Fibroblast of skin of right quadriceps (primary cell): ENCODE measurements around the gene ZMIZ1.

Experiments used
- DNase-seq: peaks from one replicate; pipeline ENCODE4 v3.0.0-alpha.2; 2013

The ZMIZ1 gene

DNA sequence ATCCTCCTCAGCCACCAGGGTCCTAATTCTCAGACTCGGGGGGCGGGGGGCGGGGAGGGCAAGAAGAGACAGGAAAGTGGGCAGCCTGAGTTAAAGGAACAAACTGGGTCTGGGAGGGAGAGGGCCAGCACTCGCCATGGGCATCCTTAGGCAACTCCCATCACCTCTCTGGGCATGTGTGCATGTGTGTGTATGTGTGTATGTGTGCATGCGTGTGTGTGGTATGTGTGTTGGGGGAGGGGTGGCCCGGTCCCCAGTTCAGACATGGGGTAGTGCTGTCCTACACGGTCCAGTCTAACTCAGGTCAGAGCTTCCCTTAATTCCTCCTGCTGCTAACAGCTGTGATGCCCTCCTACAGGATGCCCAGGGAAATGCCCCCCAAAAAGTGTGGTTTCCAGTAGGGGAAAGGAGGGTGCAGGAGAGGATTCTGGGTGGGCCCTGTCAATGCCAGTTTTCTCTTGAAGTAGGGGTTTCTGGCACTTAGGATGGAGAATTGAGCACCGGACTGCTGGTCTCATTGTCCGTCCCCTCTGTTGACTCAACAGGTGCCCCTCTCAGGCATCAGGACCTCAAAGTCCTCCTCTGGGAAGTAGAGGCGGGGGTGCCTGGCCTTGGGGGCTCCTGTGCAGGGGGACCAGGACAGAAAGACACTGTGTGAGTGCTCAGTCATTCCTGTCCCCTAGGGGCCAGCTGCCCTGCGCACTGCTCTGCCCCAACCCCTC, 15.1 kb upstream of the ZMIZ1 start:
- no peak for DNase-seq

DNA sequence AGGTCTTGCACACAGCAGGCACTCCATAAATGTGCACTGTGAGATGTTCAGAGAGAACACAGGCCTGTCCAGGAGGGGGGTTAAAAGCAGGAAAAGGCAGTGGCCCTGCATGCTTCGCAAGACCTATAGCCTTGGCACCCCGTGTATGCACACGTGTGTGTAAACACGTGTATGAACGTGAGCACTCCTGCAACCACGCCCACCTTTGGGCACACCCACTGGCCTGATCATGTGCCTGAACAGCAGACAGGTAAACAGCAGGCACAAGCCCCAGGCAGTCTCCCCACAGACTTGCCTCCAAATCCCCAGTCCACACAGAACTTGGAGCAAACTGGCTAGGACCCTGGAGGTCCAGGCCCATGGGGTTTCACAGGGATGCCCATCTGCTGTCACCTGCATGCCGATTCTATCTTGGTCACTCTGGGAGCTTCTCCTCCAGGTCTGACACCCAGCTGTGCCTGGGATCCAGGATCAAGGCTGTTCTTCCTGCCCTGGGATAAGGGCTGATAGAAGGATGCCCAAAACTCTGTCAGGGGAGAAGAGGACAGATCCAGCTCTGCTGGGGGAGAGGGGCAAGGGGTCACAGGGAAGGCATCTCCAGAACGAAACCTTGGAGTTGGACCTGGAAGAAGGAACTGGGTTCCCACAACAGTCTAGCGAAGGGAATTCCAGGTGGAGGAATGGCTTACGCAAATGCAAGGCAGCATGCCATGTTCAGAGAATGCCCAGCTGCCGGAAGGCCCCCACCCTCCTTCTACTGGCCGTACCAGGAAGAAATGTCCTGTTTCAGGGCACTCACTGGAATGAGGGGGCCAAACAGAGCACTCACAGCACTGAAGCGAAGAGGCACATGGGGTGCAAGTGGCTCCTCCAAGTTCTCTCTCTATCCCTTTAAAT, 14.3 kb upstream of the ZMIZ1 start:
- DNase-seq = no peak

DNA sequence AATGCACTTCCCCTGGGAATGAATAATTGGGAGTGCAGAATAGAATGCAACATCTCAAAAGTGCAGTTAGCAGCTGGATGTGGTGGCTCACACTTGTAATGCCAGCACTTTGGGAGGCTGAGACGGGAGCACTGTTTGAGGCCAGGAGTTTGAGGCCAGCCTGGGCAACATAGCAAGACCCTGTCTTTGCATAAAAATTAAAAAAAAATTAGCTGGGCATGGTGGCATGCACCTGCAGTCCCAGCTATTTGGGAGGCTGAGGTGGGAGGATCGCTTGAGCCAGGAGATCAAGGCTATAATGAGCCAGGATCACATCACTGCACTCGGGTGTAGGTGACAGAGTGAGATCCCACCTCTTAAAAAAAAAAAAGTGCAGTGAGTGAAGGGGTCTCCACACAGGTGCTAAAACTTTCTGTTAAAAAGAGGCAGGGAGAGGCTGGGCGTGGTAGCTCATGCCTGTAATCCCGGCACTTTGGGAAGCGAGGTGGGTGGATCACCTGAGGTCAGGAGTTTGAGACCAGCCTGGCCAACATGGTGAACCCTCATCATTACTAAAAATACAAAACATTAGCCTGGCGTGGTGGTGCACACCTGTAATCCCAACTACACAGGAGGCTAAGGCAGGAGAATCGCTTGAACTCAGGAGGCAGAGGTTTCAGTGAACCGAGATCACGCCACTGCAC, 13.5 kb upstream of the ZMIZ1 start:
- DNase-seq = no peak

DNA sequence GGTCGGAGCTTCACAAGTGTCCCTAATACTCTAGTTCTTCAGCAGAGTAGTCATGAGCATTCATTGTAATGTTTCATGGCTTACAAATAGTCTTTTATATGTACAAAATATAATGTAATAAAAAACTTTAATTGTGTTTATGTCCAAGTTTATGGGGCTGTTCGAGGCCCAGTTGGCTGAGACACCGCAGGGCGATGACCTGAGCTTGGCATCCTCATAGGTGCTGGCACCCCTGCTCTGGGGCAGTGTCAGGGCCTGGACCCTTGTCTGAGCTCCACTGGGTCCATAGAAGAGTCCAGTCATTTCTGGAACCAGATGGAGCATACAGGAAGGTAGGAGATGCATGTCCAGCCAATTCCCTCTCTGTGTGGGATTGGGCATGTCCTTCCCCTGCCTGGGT, 12.9 kb upstream of the ZMIZ1 start:
- DNase-seq = no peak

DNA sequence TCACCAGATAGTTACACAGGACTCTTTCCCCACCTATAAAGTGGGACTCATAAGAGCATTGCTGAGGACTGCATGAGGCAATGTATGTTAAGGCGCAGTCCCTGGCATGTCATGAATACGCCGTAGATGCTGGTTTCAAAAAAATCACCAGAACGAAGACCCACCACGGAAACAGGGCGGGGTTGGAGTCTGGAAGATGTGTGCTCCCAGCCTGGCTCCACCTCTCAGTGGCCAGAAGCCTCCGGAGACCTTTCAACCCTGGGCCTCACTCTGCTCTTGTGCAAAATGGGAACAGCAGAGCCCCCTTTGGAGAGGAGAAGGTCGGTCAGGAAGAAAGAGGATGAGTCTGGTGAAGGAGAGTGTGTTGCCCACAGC, 12.4 kb upstream of the ZMIZ1 start:
- DNase-seq = no peak

DNA sequence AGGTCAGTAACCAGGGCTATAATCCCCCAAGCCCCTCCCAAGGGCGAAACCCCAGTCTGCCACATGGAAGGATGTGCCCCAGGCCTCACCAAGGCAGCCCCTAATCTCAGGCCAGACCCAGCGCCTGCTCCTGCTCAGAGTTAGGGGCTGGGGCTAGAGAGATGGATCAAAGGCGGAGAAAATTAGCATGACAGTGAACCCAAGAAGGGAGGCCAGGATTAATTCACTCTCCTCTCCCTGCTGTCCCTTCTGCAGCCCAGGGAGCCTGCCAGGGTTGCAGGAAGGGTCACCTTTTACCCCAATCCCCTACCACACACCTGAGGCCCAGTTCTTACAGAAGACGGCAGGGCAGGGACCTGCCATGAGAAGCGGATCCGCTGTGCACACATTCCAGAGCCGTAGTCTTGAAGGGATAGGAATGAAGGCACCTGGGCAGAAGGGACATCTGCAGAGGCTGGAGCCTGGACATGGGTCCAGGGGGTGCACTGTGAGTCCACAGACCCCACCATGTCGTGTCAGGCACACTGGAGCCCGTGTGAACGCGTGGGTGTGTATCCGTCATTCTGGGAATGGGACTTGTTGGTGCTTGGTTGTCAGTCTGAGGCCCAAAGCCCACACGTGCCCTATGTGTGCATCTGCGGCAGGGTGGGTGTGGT, 11.9 kb upstream of the ZMIZ1 start:
- no peak for DNase-seq

DNA sequence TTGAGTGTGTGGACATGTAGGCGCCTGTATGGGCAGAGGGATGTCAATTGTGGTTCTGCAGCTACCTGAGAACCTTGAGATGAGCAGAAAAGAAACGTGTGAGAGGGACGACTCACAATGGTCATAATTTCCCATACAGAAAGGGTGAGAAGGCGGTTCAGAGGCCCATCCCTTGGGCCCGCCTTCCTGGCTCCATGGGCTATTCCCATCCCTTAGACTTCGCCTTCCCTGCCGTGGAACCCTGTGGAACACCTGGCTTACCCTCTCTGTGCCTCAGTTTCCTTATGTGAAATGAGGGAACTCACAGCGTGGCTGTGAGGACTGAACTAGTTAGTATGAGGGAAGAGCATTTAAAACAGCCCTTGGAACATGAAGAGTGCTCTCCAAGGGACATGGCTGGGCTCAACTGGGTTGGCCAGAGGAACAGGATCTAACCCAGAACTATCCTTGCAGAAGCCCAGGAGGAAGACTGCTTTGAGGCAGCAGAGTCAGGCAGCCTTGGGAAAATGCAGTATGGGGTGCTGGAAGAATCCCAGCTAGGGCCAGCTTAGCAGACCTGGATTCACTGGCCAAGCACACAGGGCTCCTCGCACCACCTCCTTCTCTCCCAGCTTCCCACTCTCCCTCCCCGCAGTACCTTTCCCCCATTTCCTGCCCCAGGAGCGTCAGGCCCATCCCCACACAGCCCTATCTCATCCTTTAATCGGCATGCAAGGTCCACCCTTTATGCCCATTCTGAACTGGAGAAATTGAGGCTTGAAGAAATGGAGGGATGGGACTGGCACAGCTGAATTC, 11.1 kb upstream of the ZMIZ1 start:
- no peak for DNase-seq

DNA sequence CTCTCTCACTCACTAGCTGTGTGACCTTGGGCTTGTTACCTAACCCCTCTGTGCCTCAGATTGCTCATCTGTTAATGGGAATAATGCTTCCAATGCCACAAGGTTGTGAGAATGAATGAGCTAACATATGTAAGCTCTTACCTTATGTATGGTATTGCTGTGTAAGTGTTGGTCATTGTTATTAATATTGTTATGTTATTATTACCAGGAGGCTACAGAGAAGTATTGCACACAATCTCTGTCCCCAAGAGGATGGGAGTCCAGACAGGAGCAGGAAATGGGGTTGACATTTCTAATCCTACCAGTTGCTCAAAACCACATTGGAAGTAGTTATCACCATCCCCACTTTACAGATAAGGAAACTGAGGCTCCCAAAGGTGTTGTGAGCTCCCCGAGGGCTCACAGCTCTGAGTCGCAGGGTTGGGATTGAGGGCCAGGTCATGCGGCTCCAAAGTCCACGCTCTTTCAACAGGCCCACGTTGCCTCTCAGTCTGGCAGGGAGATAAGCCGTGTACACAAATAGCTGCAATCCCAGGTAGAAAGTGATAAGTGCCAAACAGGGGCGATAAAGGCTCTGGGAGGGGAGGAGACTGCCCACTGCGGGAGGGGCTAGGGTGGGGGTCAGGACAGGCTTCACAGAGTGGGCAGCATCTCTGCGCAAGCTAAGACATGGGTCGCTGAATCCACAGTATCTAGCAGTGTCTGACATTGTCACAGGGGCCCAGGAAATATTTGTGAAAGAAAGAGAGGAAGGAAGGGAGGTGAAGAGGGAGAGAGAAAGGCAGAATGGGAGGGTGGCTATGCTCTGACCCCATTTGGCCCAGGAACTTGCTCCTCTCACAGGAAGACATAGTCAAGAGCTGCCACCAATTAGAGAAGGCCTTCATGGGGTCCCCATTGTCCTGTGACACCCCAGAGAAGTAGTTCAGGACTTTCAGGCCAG, 9.6 kb upstream of the ZMIZ1 start:
- DNase-seq = no peak

DNA sequence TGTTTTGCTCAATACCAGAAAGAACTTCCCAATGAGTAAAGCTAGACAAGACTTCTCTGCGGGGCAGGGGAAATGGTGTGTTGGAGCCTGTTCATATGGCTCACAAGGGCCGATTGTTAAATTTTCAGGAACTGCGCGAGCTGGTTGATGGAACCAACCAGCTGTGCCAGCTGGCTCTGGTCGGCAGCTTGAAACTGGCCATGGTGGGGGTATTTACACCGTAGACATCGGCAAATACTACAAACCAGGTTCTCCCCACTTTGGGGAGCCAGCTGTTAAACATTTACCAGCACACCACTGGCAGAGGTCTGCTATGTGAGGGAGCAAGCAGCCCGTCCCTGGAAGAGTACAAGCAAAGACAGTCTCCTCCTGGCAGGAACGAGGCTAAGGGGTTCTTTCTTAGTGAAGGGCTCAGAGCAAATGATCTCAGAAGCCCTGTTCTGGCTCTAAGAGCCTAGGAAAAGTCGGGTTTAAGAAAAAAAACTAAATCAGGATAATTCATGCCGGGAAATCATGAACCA, 8.8 kb upstream of the ZMIZ1 start:
- DNase-seq = no peak

DNA sequence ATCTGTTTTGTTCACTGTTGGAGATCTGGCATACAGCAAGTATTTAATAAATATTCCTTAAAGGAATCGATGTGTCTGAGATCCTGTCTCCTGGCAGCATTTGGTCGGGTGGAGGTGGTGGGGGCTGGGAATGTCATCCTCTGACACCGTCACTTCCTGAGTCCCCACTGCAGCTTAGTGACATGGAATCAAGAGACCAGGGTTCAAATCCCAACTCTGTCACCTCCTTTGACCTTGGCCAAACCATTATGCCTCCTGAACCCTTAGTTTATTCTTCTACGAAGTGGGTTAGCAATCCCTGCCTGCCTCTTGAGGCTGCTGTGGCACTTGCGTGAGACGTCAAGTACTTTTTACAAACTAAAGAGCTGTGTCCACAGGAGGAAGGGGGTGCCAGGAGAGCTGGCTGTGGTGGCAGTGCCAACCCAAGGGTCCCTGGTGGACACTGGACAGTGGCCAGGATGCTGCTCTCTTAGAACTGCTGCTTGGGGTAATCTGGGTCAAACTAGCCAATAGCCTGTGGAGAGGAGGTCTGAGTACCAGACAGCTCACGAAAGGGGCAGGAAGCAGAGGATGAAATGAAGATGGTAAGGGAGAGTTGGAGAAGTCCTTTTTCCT, 8.0 kb upstream of the ZMIZ1 start:
- no peak for DNase-seq

DNA sequence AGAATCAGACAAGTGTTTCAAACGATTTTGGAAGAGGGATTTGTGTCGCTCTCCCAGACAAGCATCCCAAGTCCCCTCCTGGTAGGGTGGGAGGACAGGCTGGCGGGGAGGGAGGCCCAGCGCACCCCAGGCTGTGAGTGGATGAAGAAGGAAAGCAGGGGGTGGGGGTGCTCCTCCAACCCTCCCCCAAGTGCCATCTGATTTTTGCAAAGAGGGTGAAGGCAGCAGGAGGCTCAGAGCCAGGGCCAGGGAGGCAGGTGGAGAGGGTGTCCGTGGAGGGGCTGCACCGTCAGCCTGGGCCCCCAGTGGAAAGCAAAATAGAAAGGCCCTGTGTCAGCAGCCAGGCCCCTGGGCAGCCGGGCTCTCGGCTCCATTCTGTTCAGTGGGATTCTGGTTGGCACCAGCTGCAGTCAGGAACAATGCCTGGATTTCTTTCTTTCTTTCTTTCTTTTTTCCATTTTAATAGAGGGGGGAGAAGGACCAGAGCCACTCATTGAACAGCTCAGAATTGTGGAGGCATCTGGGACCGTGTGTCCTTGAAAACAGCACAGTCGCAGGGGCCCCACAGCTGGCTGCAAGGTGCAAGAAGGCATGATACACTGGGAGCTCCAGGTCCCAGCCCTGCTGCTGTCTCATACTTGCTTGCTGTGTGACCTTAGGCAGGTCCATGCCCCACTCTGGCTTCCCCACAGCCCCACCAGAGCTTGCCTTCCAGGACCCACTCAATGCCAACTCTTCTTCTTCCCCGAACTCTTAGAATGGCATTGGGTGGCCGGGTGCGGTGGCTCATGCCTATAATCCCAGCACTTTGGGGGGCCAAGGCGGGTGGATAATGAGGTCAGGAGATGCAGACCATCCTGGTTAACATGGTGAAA, 7.1 kb upstream of the ZMIZ1 start:
- no peak for DNase-seq

DNA sequence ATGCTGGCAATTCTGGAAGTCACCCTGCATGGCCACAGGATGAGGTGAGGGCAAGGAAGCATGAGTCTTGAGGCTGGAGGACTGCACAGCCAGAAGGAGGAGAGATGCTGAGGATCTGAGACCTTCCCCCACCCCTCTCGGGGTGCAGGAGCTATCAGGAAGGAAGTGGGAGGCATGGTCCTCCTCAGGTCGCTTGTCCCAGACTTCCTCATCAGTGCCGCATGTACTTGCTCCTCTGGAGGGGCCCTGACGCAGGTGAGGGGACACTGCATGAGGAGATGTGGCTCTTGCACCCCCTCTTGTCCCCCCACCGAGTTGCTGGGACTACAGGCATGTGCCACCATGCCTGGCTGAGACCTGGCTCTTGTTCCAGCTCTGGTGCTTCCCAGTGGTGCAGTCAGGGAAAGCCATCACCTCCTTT, 5.7 kb upstream of the ZMIZ1 start:
- no peak for DNase-seq

DNA sequence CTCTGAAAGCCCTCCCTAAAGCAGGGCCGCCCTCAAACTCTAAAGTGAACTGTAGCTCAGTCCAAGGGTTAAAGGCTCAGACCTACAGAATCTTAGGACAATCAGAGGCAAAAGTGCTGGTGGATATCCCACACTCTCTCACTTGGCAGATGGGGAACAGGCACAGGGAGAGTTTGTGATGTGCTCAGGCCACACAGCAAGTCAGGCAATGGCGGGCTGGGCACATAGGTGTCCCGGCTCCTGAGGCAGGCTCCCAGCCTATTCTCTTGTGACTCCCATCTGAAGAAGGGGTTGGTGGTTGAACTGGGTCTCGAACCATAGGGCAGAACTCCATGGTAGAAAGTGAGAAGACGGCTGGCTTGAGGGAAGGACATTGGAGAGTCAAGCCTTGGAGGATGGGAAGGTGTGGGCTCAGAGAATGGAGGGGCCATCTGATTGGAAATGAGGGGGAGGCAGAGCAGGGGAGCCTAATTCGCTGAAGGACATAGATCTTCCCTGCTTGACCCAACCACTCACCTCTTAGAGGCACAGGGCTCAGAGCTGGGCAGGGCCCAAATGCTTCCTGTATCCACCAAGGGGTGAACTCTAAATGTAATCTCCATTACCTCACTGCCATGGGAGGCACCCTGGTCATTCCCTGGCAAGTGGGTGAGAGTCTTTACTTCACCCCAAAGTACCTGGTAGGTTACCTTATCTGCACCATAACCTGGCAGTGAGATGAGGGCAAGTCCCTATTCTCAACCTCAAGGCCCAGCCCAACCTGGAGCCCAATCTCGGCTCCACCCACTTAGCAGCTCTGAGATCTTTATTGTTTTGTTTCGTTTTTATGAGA, 4.9 kb upstream of the ZMIZ1 start:
- DNase-seq = no peak

DNA sequence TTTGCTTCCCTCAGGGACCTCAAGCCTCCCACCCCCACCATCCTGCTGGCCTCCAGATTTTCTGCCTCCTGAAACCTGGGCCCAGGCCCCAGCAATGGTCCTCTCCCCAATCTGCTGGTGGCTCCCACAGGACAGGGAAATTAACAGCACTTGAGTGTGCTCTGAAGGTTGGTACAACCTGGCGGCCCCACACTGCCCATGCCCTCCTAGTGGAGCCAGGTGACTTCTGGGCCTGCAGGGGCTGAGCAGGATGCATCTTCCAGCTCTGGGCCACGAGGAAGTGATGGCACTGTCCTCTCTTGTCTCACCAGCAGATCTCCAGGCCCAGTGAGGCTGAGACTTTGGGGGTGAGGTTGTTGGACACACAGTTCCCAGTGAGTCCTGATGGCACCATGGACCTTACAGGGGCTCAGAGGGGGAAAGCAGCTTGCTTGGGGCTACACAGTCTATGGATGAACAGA, 3.6 kb upstream of the ZMIZ1 start:
- no peak for DNase-seq

DNA sequence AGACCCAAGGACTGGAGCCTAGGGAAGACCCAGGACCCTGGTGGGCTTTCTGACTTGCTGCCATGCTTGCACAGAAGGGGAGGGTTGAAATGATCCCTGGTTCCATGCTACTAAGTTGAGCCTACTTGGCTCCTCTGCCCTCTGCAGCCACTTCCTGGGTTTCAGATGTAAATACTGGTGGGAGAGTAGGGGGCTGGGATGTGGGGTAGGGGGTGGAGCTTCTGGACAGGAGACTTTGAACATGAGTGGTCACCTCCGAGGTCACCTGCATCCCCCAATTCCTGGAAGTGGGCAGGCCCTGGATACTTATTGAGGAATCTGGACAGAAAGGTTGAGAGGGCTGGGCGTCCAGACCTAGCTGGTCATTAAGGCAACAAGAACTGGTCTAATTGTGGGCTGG, 2.9 kb upstream of the ZMIZ1 start:
- DNase-seq = no peak

DNA sequence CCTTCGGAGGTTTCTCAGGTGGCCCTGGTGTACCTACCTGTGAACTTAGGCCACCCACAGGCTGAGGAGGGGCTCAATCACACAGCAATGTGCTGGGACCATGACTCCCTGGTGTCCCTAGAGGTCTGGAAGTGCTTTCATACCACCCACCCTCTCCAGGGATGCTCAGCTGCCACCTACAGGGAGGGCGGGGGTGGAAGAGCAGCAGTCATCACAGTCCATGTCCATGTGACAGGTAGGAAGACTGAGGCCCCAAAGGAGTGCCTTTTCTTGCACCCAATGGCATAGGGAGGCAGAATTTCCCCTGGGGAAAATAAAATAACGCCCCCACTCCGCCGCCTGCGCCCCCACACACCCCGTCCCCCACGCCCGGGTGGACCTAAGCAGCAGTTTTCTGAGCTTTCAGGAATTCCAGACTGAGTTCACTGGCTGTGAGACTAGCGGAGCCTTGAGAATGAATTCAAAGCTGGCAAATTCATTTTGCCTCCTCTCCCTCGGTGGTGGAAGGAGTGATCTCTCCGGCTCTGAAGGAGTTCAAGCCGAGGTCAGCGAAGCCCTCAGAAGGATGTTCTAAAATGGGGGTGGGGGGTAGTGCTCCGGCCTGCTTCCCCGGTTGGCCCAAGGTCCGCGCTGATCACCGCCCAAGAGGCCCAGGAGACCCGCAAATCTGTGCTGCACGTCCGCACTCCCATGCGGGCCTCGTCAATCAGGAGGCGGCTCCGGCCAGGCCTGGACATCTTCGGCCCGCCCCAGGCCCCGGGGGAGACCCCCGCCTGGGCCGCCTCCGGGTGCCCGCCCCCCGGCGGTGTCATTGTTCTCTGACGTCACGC, 2.1 kb upstream of the ZMIZ1 start:
- peak; percentile 50 for DNase-seq
